Ishikawa (cell line): ENCODE data around the gene ZFAND5.

ENCODE experiments used
- CREB1 ChIP-seq: IDR thresholded peaks from 2 replicates; pipeline ENCODE4 v1.6.1; 2012; ENCODE audit warnings: low read depth
- EP300 ChIP-seq: IDR thresholded peaks from 2 replicates; pipeline ENCODE4 v1.6.1; 2012; ENCODE audit warnings: borderline replicate concordance
- FOXM1 ChIP-seq: IDR thresholded peaks from 2 replicates; pipeline ENCODE4 v1.6.1; 2012; ENCODE audit warnings: low read depth, borderline replicate concordance
- MAX ChIP-seq: IDR thresholded peaks from 2 replicates; pipeline ENCODE4 v1.6.1; 2012
- NFIC ChIP-seq: IDR thresholded peaks from 2 replicates; pipeline ENCODE4 v1.6.1; 2012
- RAD21 ChIP-seq: IDR thresholded peaks from 2 replicates; pipeline ENCODE4 v1.6.1; 2012; ENCODE audit warnings: low read depth
- TAF1 ChIP-seq: IDR thresholded peaks from 2 replicates; pipeline ENCODE4 v1.6.1; 2012; ENCODE audit warnings: low read depth, mild to moderate bottlenecking
- TEAD4 ChIP-seq: IDR thresholded peaks from 2 replicates; pipeline ENCODE4 v1.6.1; 2012
- USF1 ChIP-seq: IDR thresholded peaks from 2 replicates; pipeline ENCODE4 v1.6.1; 2012
- YY1 ChIP-seq: IDR thresholded peaks from 2 replicates; pipeline ENCODE4 v1.6.1; 2012; ENCODE audit warnings: low read depth

GRCh38 chr9:72327631-72328030, 37.4 kb downstream of the ZFAND5 start:
- TF ChIP-seq TEAD4 (no peak), TAF1 (no peak), CREB1 (no peak), MAX (no peak), EP300 (no peak), YY1 (no peak), FOXM1 (no peak), USF1 (no peak), NFIC (no peak), RAD21 (no peak)
